ENCODE results near the gene MMP23B.

The MMP23B gene

DNA sequence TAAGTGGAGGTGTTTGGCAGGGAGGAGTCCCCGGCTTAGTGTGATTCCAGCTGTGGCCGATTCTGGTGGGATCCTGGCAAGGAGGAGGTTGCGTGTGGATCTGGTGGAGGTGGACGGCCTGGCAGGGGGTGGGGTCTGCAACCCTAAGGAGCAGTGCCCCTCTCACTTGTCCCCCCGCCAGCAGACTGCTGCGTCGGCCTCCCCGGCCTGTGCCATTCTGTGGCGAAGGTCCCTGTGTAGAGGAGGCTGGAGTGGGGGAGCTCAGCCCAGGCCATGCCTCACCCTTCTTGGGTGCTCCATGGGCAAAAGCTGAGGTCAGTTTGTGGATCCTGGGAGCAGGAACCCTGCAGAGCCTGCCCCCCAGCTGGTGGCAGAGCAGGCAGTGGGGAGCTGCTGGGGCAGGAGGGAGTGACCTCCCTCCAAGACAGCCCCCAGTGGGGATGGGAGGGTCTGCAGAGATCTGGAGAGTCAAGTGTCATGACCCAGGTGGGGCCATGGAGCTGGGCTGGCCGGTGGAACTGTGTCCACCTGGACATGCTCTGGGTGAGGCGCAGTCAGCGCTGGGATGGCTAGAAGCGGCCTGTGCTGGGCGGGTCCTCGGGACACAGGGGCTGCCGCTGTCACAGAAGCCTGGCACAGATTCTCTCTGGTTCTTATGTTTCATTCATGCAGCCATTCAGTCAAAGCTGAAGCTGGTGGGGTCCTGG, 11.4 kb upstream of the MMP23B start:
- no peak for DNase-seq (ENCODE audit: low read depth in 2 of 2)

DNA sequence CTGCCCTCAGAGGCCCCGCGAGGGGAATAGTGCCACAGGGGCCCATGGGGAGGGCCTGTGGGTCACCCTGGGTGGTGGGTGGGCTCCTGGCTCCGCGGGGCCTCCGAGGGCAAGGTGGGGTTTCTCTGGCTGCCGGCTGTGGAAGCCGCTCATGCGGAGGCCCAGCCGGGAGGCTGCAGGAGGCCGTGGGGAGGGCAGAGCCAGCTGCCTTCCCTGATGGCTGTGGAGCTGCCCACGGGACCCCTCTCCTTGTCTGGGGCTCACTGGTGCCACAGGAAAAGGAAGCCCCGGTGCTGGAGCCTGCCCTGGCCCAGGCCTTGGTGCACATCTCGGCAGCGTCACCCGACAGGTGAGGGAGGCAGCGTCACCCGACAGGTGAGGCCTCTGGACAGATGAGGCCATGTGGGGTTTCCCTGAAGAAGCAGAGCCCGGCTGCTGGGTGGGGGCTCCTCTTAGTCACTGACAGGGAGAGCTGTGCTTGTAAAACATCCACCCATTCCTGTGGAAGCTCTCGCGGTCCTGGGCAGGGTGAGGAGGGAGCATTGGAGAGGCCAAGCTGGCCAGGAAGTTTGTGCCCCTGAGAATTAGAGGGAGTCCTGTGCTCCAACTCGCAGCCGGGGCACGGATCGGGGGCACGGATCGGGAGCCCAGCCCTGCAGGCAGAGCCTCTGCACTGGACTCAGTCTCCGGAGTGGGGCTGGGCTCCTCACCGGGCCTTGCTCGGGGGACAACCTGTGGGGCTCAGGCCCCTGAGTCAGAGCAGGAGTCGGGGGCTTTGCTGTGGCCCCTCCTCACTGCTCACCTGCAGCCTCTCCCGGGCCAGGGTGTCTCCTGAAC, 10.6 kb upstream of the MMP23B start:
- no peak for DNase-seq (ENCODE audit: low read depth in 2 of 2)

DNA sequence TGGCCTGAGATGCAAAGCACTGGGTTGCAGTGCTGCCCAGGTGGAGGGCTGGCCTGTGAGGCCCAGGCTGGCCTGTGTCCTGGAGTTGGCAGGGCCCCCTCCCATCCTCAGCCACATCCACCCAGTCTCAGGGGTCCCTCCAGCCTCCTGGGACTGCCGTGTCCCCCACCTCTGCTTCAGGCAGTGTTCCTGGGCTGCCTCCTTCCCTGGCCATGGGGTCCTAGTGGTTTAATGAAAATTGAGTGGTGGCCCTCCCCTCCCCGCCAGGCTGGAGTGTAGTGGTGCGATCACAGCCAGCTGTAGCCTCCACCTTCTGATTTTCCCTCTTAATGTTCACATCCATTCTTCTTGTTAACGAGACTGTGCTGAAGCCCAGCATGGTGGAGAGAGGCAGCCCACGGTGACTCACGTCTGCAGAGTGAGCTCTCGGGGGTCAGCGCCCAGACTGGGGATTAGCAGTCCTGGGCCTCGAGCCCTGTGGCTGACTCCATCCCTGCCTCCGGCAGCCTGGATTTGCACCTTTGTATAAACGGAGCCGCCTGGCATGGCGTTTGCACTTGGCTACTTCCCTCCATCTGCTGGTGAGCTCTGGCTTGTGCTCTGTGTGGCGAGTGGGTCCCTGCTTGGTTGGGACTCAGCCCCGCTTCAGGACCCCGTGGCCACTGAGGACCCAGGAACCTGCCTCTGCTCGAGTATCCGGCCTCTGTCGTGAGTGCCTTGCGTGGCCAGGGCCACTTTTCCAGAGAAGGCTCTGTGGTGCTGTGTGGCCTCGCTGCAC, 9.8 kb upstream of the MMP23B start:
- no peak for DNase-seq (ENCODE audit: low read depth in 2 of 2)

GRCh38 chr1:1622788-1623094, 9.2 kb upstream of the MMP23B start:
- DNase-seq (ENCODE audit: low read depth in 2 of 2), result no peak

GRCh38 chr1:1623181-1623630, 8.8 kb upstream of the MMP23B start:
- no peak for DNase-seq (ENCODE audit: low read depth in 2 of 2)

DNA sequence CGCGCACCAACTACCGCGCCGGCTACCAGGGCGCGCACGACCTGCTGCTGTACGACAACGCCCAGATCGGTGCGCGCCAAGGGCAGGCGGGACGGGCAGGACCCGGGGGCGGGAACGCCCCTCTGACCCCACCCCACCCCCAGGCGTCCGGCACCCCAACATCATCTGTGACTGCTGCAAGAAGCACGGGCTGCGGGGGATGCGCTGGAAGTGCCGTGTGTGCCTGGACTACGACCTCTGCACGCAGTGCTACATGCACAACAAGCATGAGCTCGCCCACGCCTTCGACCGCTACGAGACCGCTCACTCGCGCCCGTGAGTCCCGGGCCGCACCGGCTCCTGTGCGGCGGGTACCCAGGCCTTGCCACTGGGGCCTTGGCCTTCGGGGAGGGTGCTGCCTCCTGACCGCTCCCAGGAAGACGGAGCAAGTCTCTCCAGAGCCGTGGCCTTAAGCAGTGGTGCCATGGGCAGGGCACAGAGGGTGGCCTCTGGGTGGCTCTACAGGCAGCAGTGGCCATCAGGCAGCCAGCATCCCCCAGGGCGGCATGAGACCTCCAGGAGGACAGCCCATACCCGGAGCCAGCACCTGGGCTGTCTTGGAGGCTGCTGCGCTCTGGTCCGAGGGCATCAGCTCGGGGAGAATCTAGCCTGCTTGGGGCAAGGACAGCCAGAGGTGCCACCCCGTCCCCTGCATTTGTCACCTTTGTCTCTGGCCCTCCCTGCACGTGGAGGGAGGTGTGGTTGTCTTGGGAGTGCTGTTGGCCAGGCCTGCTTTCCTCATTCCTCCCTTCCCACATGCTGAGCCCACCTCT, 8.1 kb upstream of the MMP23B start:
- no peak for DNase-seq (ENCODE audit: low read depth in 2 of 2)

DNA sequence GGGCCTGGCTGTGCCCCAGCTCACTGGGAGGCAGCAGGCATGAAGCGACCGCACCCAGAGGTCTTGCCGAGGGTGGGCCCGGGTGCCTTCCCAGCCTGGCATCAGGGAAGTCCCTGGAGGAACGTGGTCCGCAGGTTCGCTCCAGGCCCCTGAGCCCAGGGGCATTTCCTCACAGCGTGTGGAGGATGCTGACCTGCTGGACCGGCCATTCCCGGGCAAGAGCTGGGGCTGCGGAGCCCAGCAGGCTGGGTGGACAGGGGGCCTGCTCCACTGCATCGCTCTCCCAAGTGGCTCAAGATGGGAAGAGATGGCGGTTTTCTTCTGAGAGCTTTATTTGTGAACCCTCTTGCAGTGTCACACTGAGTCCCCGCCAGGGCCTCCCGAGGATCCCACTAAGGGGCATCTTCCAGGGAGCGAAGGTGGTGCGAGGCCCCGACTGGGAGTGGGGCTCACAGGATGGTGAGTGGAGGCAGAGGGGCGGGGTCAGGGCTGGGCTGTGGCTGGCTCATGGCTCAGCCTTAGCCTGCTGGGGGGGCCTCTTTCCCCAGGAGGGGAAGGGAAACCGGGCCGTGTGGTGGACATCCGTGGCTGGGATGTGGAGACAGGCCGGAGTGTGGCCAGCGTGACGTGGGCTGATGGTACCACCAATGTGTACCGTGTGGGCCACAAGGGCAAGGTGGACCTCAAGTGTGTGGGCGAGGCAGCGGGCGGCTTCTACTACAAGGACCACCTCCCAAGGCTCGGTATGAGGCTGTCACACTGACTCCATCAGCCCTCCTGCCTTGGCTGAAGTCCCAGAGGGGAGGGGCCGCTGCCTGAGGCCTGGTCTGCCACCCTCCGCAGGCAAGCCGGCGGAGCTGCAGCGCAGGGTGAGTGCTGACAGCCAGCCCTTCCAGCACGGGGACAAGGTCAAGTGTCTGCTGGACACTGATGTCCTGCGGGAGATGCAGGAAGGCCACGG, 7.2 kb upstream of the MMP23B start:
- no peak for DNase-seq (ENCODE audit: low read depth in 2 of 2)

- DNase-seq (ENCODE audit: low read depth in 2 of 2), result no peak
These were observed 6.6 kb upstream of the MMP23B start for GRCh38 chr1:1625404-1625775.

- DNase-seq (ENCODE audit: low read depth in 2 of 2), result no peak
These were observed 6.2 kb upstream of the MMP23B start for GRCh38 chr1:1625824-1626206.

DNA sequence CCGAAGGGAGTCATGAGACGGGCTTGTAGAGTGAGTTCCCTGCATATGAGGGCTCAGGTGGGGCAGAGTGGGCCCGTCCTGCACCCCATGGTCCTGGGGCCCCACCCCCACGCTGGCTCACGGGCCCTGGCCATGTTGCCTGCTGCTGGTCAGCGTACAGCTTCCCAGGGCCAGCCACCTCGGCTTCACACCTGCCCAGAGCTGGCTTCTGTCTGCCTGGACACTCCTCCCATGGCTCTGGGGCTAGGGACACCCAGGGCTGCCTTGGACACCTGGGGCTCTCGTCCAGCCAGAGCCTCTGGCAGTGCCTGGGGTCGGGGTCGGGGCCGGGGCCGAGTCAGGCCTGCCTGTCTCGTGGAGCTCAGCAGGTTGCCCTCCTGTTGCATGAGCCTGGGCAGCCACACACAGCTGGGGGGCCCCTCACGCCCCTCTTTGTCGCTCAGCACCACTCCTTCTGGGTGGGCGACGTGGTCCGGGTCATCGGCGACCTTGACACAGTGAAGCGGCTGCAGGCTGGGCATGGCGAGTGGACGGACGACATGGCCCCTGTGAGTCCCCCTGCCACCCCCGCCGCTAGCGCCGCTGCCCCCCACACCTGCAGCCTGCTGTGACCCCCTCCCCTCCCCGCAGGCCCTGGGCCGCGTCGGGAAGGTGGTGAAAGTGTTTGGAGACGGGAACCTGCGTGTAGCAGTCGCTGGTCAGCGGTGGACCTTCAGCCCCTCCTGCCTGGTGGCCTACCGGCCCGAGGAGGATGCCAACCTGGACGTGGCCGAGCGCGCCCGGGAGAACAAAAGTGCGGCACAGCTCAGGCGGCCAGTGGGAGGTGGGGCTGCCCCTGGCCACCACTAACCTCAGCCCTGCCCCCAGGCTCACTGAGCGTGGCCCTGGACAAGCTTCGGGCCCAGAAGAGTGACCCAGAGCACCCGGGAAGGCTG, 5.5 kb upstream of the MMP23B start:
- DNase-seq (ENCODE audit: low read depth in 2 of 2), result no peak

DNA sequence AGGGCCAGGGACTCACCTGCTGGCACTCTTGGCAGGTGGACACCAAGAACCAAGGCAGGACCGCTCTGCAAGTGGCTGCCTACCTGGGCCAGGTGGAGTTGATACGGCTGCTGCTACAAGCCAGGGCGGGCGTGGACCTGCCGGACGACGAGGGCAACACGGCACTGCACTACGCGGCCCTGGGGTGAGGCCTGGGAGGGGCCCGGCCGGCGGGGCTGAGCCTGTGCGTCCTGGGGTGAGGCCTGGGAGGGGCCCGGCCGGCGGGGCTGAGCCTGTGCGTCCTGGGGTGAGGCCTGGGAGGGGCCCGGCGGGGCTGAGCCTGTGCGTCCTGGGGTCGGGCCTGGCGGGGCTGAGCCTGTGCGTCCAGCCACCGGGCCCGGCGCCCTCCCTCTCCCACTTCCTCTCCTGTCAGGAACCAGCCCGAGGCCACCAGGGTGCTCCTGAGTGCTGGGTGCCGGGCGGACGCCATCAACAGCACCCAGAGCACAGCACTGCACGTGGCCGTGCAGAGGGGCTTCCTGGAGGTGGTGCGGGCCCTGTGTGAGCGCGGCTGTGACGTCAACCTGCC, 4.6 kb upstream of the MMP23B start:
- DNase-seq (ENCODE audit: low read depth in 2 of 2), result no peak

DNA sequence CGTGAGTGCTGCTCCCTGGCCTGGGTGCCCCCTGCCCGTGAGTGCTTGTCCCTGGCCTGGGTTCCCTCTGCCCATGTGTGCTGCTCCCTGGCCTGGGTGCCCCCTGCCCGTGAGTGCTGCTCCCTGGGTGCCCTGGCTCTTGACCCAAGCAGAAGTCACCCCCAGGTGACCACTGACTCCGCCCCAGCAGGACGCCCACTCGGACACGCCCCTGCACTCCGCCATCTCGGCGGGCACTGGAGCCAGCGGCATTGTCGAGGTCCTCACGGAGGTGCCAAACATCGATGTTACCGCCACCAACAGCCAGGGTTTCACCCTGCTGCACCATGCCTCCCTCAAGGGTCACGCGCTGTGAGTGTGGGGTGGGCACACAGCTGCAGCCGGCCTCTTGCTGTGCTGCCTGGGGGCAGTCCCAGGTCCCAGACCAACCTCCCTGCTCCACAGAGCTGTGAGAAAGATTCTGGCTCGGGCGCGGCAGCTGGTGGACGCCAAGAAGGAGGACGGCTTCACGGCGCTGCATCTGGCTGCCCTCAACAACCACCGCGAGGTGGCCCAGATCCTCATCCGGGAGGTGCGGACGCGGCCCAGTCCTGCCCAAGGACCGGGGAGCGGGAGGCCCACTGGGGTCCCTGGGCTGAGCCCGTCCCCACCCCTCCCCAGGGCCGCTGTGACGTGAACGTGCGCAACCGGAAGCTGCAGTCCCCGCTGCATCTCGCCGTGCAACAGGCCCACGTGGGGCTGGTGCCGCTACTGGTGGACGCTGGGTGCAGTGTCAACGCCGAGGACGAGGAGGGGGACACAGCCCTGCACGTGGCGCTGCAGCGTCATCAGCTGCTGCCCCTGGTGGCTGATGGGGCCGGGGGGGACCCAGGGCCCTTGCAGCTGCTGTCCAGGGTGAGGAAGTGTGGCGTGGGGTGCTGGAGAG, 3.9 kb upstream of the MMP23B start:
- no peak for DNase-seq (ENCODE audit: low read depth in 2 of 2)

DNA sequence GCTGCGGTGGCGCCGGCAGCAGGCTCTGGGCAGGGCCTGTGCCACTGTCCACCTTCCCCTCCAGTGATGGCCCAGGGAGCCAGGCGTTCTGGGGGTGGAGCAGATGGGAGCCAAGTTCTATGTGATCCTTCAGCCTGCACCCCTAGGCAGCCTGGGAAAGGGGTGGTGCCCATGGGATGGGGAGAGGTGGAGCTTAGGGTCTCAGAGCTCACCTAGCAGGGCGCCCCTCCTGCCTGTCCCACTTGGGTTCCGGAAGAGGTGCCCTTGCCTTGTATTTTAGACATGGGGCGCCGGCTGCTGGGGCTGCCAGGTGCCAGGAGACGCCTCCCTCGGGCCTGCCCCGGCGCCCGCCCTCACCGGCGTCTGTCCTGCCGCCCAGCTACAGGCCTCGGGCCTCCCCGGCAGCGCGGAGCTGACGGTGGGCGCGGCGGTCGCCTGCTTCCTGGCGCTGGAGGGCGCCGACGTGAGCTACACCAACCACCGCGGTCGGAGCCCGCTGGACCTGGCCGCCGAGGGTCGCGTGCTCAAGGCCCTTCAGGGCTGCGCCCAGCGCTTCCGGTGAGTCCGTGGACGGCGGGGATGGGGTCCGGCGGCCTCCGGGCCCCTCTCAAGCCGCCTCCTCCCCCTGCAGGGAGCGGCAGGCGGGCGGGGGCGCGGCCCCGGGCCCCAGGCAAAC, 3.1 kb upstream of the MMP23B start:
- peak in 1 of 2 donors; percentile 36 for DNase-seq (ENCODE audit: low read depth in 2 of 2)

GRCh38 chr1:1629430-1630190, 2.4 kb upstream of the MMP23B start:
- DNase-seq (ENCODE audit: low read depth in 2 of 2), result peak; percentile 54 to 69

DNA sequence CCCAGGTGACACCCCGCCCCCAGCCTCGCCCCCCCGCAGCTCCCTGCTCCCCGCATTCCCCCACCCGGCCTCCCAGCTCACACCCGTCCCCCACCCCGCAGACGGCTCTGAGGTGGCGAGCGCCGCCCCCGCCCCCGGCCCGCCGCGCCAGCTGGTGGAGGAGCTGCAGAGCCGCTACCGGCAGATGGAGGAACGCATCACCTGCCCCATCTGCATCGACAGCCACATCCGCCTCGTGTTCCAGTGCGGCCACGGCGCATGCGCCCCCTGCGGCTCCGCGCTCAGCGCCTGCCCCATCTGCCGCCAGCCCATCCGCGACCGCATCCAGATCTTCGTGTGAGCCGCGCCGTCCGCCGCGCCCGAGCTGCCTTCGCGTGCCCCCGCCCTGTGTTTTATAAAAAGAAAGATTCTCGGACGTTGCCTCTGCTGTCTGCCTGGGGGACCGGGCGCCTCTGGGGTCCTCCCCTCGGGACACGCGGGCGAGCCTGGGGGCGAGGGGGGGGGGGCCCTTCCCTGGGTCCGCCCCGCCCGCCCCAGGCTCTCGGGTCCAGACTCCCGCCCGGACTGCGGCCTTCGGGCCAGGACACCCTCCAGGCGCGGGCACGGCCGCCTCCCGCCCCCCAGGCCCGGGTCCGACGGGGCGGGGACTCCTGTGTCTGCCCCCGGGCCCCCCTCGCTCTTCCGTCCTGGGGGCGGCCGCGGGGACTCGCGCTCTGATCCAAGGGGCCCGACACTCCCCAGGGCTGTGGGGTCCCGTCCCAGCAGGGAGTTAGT, 1.6 kb upstream of the MMP23B start:
- DNase-seq (ENCODE audit: low read depth in 2 of 2), result peak; percentile 83 to 90
